ENCODE measurements around the gene PCP2.

DNA sequence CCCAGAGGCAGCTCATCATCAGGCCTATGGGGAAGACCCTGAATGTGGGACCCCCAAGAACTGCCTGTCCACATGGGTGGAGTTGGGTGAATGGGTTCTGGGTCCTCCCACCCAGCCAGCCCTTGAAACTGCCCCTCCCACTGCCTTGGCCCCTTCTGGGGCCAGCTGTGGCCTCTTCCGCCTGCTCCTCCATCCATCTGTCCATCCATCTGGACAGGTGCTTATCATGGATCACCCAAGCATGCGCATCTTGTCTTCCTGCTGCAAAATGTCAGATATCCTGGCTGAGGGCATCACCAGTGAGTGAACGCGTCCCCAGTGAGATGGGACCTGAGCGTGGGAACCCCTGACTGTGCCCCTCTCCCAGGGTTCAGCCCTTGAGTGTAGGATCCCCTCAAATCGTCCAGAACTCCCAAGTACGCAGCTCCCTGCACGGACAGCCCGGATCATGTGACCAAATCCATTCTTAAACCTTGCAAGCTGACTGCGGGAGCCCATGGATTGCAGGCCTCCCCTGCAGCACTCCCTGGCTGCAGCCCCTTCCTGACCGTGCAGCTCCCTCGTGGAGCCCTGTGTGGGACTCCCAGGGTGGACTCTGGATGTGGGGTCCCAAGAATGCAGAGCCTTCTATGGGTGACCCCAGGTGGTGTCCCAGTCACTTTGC is 5.4 kb upstream of the PCP2 start:
- TF ChIP-seq RARB (CRISPR knock-in tag; IDR thresholded peaks at IDR 0.05) (no peak), CSDC2 (CRISPR knock-in tag; IDR thresholded peaks at IDR 0.05) (no peak), TCF4 (CRISPR knock-in tag; IDR thresholded peaks at IDR 0.05; ENCODE audit: borderline replicate concordance) (no peak), BACH2 (CRISPR knock-in tag; IDR thresholded peaks at IDR 0.05; ENCODE audit: borderline replicate concordance) (no peak), ARNTL (CRISPR knock-in tag; IDR thresholded peaks at IDR 0.05; ENCODE audit: borderline replicate concordance, low read depth) (no peak), PATZ1 (CRISPR knock-in tag; IDR thresholded peaks at IDR 0.05; ENCODE audit: borderline replicate concordance) (no peak)
